GM20000 (cell line): ENCODE measurements around the gene R3HDM2.

Experiments used
- DNase-seq: peaks from one replicate; pipeline ENCODE4 v3.0.0; 2012; ENCODE audit warnings: low spot score
- TF ChIP-seq, protein P1 (sequence below): IDR thresholded peaks from 2 replicates; pipeline ENCODE4 v1.5.1; 2012; ENCODE audit warnings: mild to moderate bottlenecking, control low read depth; ENCODE audit errors: extremely low read depth, missing control alignments

The R3HDM2 gene

GRCh38 chr12:57205931-57206330 lies 224.9 kb downstream of the R3HDM2 start:
- DNase-seq: no peak
- TF ChIP-seq, protein P1, sequence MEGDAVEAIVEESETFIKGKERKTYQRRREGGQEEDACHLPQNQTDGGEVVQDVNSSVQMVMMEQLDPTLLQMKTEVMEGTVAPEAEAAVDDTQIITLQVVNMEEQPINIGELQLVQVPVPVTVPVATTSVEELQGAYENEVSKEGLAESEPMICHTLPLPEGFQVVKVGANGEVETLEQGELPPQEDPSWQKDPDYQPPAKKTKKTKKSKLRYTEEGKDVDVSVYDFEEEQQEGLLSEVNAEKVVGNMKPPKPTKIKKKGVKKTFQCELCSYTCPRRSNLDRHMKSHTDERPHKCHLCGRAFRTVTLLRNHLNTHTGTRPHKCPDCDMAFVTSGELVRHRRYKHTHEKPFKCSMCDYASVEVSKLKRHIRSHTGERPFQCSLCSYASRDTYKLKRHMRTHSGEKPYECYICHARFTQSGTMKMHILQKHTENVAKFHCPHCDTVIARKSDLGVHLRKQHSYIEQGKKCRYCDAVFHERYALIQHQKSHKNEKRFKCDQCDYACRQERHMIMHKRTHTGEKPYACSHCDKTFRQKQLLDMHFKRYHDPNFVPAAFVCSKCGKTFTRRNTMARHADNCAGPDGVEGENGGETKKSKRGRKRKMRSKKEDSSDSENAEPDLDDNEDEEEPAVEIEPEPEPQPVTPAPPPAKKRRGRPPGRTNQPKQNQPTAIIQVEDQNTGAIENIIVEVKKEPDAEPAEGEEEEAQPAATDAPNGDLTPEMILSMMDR: no peak

DNA sequence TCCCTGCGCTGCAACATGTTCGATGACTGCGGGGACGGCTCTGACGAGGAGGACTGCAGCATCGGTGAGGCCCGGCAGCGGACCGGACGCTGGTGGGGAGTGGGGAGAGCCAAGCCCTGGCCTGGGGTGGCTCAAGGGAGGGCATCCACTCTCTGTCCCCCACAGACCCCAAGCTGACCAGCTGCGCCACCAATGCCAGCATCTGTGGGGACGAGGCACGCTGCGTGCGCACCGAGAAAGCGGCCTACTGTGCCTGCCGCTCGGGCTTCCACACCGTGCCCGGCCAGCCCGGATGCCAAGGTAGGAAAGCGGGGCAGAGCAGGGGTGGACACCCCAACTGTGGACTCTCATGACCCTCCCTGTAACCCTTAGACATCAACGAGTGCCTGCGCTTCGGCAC lies 225.7 kb downstream of the R3HDM2 start:
- no peak for DNase-seq
- TF ChIP-seq, protein P1: no peak

DNA sequence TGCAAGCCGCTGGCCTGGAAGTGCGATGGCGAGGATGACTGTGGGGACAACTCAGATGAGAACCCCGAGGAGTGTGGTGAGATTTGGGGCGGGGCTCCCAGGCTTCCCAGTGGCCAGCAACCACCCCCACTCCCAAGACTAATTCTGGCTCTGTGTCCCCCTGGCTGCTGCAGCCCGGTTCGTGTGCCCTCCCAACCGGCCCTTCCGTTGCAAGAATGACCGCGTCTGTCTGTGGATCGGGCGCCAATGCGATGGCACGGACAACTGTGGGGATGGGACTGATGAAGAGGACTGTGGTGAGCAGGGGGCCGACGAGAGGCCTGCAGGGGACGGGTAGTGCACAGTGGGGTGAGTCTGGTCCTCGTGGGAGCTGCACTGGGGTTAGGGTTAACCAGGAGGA lies 226.4 kb downstream of the R3HDM2 start:
- TF ChIP-seq, protein P1: no peak
- DNase-seq: no peak

DNA sequence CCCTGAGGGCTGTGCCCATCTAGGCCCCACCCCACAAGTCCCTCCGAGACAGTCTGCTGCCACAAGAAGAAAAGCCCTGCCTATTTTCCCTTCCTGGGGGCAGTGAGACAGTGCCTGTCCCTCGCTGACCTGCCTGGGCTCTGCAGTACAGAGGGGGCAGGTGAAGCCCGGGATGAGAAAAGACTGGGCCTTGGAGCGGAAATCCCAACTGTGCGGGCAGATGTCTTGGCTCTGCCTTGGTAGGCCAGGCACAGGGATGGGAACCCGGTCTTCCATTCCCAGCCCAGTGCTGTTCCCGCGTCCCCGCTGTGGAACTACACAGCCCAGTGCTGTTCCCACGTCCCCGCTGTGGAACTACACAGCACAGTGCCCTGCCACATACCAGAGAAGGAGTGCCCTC lies 227.1 kb downstream of the R3HDM2 start:
- DNase-seq: no peak
- TF ChIP-seq, protein P1: no peak
